Measurements from ENCODE around the gene SYT2. TPM values are rescaled to one million over a fixed set of nuclear protein-coding genes. Genes with fewer than 3 reads are reported as not detected.

SYT2 gene
- total RNA-seq, 1 experiment from 2014 or later: 12.1 TPM

DNA sequence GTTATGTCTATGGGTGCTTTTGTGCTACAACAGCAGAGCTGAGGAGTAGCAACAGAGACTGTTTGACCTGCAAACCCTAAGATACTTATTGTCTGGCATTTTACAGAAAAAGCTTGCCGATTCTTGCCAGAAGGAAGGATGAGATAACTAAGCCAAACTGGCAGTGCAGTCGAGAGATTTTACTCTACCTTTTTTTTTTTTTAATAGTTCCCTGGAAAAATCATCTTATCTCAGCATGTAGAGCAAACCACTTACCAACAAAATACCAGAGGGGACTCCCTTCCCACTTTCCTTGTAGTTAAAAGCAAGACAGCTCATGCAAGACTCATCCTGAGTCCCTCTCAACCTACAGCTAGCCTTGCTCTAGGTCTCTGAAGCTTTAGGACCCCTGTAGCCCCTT lies 132.9 kb downstream of the SYT2 start:
- TF ChIP-seq FOXP4 (CRISPR knock-in tag; IDR thresholded peaks at IDR 0.05) (no peak), MAX (CRISPR knock-in tag; IDR thresholded peaks at IDR 0.05) (no peak), ATF3 (CRISPR knock-in tag; conservative IDR thresholded peaks at IDR 0.05) (no peak)
- ATAC-seq: peak; percentile 47; the same call in 1 of the 2 replicates
- Mint-ChIP-seq H3K27me3 (ENCODE audit: low read depth) (no peaks in the 10 kb centered on the region), H3K27ac (peak overlapping the region; percentile 78), H3K4me1 (peaks cover 40% of the 10 kb centered on the region), H3K36me3 (no peaks in the 10 kb centered on the region; the same call in 1 of the 2 replicates), H3K4me3 (peak overlapping the region; percentile 2; the same call in 1 of the 2 replicates), H3K9me3 (no peaks in the 10 kb centered on the region)
- no peak for DNase-seq (ENCODE audit: low spot score)
- POLR2A ChIA-PET: interaction anchor here (0.6 kb wide), 1 partner anchor 91 kb away, joined by 3 read pairs; no protein-coding TSS in a partner anchor
- CTCF ChIA-PET: interaction anchor here (0.7 to 2.9 kb wide), 15 partner anchors 8 to 233 kb away, joined by 3 to 25 read pairs (median 4); partner anchors contain the start of gene SYT2

- Mint-ChIP-seq H3K4me3 (no peak overlapping the region), H3K27me3 (ENCODE audit: low read depth) (no peaks in the 10 kb centered on the region), H3K9me3 (no peaks in the 10 kb centered on the region), H3K4me1 (peaks cover 40% of the 10 kb centered on the region), H3K27ac (peak overlapping the region; percentile 37), H3K36me3 (no peaks in the 10 kb centered on the region; the same call in 1 of the 2 replicates)
- POLR2A ChIA-PET: interaction anchor here (0.6 kb wide), 1 partner anchor 91 kb away, joined by 3 read pairs; no protein-coding TSS in a partner anchor
- TF ChIP-seq GABPB1 (CRISPR knock-in tag; IDR thresholded peaks at IDR 0.05) (no peak), CREM (CRISPR knock-in tag; IDR thresholded peaks at IDR 0.05) (no peak), SP1 (CRISPR knock-in tag; conservative IDR thresholded peaks at IDR 0.05) (no peak), ZNF121 (CRISPR knock-in tag; IDR thresholded peaks at IDR 0.05) (no peak), FOXK1 (CRISPR knock-in tag; IDR thresholded peaks at IDR 0.05) (no peak), ZNF263 (CRISPR knock-in tag; IDR thresholded peaks at IDR 0.05; ENCODE audit: low read depth) (no peak), ZNF671 (CRISPR knock-in tag; IDR thresholded peaks at IDR 0.05) (no peak), ZNF232 (CRISPR knock-in tag; IDR thresholded peaks at IDR 0.05) (no peak), TCF7 (CRISPR knock-in tag; IDR thresholded peaks at IDR 0.05; ENCODE audit: low read depth) (no peak), USF1 (CRISPR knock-in tag; IDR thresholded peaks at IDR 0.05) (no peak), ATF1 (CRISPR knock-in tag; IDR thresholded peaks at IDR 0.05) (no peak), ZNF416 (CRISPR knock-in tag; IDR thresholded peaks at IDR 0.05) (no peak)
- no peak for DNase-seq (ENCODE audit: low spot score)
- ATAC-seq: no peak
- CTCF ChIA-PET: interaction anchor here (0.7 to 2.9 kb wide), 9 partner anchors 9 to 143 kb away, joined by 3 to 25 read pairs (median 5); no protein-coding TSS in a partner anchor
Observed at GRCh38 chr1:202576816-202577215, 133.4 kb downstream of the SYT2 start.

DNA sequence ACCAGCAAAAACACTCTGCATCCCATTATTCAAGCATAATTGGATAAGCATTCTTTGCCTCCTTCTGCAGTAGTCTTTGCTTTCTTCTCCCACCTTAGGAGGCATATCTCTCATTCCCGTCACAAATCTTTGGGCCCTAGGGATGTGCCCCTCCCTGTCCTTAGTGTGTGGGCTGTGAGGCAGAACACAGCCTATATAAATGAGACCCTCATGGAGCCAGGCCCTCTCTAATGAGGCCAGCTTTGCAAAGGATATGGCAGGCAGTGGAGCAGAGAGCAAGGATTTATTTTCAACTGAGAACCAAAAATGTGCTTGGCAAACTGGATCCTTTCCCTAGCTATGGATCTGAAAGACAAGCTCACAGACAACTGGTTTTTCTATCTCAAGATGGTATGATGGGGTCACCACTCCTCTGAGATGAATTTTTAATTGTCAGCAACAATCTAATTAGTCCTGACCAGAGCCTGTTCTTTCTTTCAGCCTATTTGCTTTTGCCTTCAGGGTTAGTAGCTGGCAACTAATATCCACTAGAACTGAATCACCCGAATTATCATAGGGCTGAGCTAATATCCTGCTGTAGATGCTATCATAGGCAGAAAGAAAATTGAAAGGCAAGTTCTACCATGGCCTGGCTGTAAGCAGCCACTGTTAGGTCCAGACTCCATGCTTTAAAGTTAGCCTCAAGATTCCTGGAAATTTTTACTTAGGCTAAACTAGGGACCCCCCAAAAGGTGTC lies 134.2 kb downstream of the SYT2 start:
- ChIA-PET CTCF (interaction anchor here (0.6 to 2.9 kb wide), 6 partner anchors 14 to 455 kb away, joined by 3 to 25 read pairs (median 6); no protein-coding TSS in a partner anchor), POLR2A (no interaction called here)
- H3K4me1 Mint-ChIP-seq: peaks cover 42% of the 10 kb centered on the region
- ATAC-seq (no peak), DNase-seq (ENCODE audit: low spot score) (no peak)
- H3K27ac Mint-ChIP-seq: no peak overlapping the region
- no peaks in the 10 kb centered on the region; the same call in 1 of the 2 replicates for H3K36me3 Mint-ChIP-seq
- no peaks in the 10 kb centered on the region for H3K27me3 Mint-ChIP-seq (ENCODE audit: low read depth)
- TF ChIP-seq CDX4 (CRISPR knock-in tag; IDR thresholded peaks at IDR 0.05; ENCODE audit: borderline replicate concordance): no peak
- TF ChIP-seq GABPB1 (CRISPR knock-in tag; IDR thresholded peaks at IDR 0.05): no peak
- TF ChIP-seq CREB1 (CRISPR knock-in tag; IDR thresholded peaks at IDR 0.05): no peak
- TF ChIP-seq TEAD1 (CRISPR knock-in tag; IDR thresholded peaks at IDR 0.05): no peak
- H3K9me3 Mint-ChIP-seq: no peaks in the 10 kb centered on the region
- H3K4me3 Mint-ChIP-seq: no peak overlapping the region

Data from WTC11 (cell line).